Erythroblast (primary cell): ENCODE results near the gene ZMIZ1.

ENCODE experiments used
- DNase-seq, 2 experiments: peaks; one replicate each; lab custom pipeline; 2025; lab: John Stamatoyannopoulos, UW
- GATA1 ChIP-seq: IDR thresholded peaks from 2 replicates; pipeline ENCODE4 v1.6.1; 2011; ENCODE audit warnings: low read depth, mild to moderate bottlenecking, control low read depth, low read length, moderate library complexity
- POLR2A ChIP-seq: IDR thresholded peaks from 2 replicates; pipeline ENCODE4 v1.6.1; 2011; ENCODE audit warnings: mild to moderate bottlenecking, low read length

The ZMIZ1 gene

GRCh38 chr10:79349072-79349491 lies 280.3 kb downstream of the ZMIZ1 start:
- peak in 1 of 2 experiments; percentile 17 for DNase-seq
- TF ChIP-seq GATA1: no peak
- no peak for TF ChIP-seq POLR2A

GRCh38 chr10:79349766-79350406 lies 281.1 kb downstream of the ZMIZ1 start:
- TF ChIP-seq POLR2A (no peak), GATA1 (no peak)
- DNase-seq: no peak

DNA sequence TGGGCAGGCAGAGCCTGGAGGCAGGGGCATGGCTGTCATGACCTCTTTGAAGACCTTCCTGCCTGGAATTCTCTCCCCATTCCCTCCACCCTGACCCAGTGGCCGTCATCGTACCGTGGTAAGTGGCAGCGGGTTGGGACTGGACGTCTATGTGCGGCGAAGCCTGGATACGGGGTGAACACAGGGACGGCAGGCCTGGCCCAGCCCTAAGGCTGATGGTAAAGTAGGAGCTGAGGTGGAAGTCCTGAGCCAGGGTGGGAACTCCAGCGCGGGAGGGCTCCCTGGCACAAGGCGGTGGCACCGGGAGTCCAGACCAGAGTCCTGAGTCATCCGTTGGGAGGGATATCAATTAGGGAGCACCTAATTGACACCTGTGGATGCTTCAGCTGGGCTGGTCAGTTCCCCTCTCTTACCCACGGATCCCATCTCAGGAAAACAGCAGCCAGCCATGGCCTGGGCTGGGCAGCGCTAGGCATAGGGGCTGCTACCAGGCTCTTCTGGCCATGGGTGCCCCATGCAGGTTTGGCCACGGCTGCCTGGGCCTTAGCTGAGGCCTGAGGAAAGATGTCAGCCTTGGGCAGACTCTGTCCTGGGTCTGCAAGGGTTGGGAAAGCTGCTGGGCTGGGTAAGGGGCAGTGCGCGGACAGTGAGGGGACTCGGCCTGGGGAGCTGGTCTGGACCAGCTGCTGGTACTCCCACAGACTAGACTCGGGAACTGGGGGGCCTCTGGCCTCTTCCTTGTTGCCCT lies 281.8 kb downstream of the ZMIZ1 start:
- DNase-seq: no peak
- TF ChIP-seq POLR2A (no peak), GATA1 (no peak)

DNA sequence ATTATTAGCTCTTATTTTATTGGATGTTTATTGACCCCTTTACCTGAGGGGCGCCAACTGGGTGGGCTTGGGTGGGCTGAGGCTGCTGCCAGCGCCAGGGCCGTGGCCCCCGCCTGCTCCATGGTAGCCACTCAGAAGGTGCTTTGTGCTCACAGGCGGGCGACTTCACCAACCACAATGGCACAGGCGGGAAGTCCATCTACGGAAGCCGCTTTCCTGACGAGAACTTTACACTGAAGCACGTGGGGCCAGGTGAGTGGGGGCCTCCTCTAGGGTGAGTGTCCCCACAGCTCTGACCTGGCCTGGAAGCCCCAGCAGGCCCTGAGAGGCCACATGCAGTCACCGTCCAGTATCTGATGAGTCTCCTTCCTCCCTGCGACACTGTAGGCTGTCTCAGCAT lies 282.6 kb downstream of the ZMIZ1 start:
- DNase-seq: no peak
- TF ChIP-seq POLR2A (no peak), GATA1 (no peak)

DNA sequence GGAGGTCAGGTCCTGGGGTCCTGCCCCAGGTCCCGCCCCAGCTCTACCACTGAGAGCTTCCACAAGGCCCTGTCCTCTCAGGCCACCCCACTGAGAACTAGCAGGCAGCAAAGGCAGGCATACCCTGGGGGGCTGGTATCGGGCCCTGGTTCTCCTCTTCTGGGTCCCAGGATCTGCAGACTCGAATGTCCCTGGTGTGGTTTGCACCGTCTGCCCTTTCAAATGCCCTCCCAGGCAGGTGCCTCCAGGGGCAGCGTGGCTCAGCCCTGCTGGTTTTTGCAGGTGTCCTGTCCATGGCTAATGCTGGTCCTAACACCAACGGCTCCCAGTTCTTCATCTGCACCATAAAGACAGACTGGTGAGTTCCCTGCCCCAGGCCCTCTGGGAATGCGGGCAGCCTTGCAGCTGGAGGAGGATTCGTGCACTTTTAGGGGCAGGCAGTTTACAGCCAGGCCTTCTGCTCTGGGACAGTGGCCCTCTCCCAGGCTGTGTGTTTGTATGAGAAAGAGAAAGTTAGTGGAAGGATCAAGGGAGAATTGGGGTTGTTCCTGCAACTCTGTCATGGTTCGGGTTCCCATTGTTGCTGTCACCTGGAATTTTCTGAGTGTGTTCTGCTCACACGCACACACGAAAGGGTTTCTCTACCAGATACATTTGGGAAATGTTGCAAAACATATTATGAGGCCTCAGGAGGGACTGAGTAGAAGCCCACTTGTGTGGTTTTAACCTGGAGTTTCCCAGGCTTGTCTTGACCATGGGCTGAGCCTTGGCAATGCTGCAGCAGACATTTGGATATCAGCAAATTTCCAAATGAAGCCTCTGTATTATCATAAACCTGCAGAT lies 283.5 kb downstream of the ZMIZ1 start:
- no peak for DNase-seq
- TF ChIP-seq POLR2A: no peak
- no peak for TF ChIP-seq GATA1

- DNase-seq: no peak
- no peak for TF ChIP-seq POLR2A
- TF ChIP-seq GATA1: no peak
Measured at GRCh38 chr10:79353000-79353406, 284.2 kb downstream of the ZMIZ1 start.

GRCh38 chr10:79353726-79354125 lies 285.0 kb downstream of the ZMIZ1 start:
- no peak for TF ChIP-seq POLR2A
- no peak for TF ChIP-seq GATA1
- no peak for DNase-seq

GRCh38 chr10:79354141-79354540 lies 285.4 kb downstream of the ZMIZ1 start:
- no peak for DNase-seq

GRCh38 chr10:79354615-79355014 lies 285.8 kb downstream of the ZMIZ1 start:
- TF ChIP-seq GATA1: no peak
- no peak for TF ChIP-seq POLR2A
- DNase-seq: no peak

More at GRCh38 chr10:79354141-79354540, 285.4 kb downstream of the ZMIZ1 start:
- no peak for TF ChIP-seq GATA1
- no peak for TF ChIP-seq POLR2A

GRCh38 chr10:79355420-79356017 lies 286.8 kb downstream of the ZMIZ1 start:
- no peak for DNase-seq
- TF ChIP-seq GATA1 (no peak), POLR2A (no peak)

GRCh38 chr10:79356104-79356503 lies 287.3 kb downstream of the ZMIZ1 start:
- TF ChIP-seq GATA1: no peak
- no peak for TF ChIP-seq POLR2A
- DNase-seq: no peak

DNA sequence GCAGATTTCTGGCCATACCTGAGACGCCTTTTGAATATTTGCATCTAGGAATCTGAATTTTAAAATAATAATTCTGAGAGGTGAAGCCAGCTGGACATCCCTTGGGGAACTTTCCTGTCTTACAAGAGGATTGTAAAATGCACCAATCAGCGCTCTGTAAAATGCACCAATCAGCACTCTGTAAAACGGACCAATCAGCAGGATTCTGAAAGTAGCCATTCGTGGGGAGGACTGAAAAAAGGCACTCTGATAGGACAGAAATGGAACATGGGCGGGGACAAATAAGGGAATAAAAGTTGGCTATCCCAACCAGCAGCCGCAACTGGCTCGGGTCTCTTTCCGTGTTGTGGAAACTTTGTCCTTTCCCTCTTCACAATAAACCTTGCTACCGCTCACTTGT lies 288.4 kb downstream of the ZMIZ1 start:
- no peak for DNase-seq
- TF ChIP-seq GATA1 (no peak), POLR2A (no peak)

DNA sequence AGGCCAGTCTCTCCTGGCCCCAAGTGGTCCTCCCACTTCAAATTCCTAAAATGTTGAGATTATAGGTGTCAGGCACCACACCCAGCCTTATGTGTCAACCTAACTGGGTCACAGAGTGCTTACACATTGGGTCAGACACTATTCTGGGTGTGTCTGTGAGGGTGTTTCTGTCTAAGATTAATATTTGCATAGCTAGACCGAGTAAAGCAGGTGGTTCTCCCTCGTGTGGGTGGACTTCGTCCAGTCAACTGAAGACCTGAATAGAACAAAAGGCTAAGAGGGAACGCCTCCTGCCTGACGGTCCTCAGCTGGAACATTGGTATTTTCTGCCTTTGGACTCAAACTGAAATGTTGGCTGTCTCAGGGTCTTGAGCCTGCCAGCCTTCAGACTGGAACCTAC lies 290.0 kb downstream of the ZMIZ1 start:
- no peak for DNase-seq
- TF ChIP-seq POLR2A (no peak), GATA1 (no peak)
